Measurements from ENCODE around the gene OBSCN.

The OBSCN gene

GRCh38 chr1:228417061-228417460 is 209.2 kb downstream of the OBSCN start:
- TF ChIP-seq CTCF (conservative IDR thresholded peaks at IDR 0.05) (no peak), ZFX (IDR thresholded peaks at IDR 0.05) (no peak)
- no peak overlapping the region for H3K27ac ChIP-seq

GRCh38 chr1:228417483-228418203 is 209.8 kb downstream of the OBSCN start:
- H3K27ac ChIP-seq, result no peak overlapping the region
- TF ChIP-seq ZFX (IDR thresholded peaks at IDR 0.05), result no peak
- TF ChIP-seq CTCF (conservative IDR thresholded peaks at IDR 0.05), result no peak

- TF ChIP-seq ZFX (IDR thresholded peaks at IDR 0.05) (no peak), CTCF (conservative IDR thresholded peaks at IDR 0.05) (no peak)
- H3K27ac ChIP-seq, result no peak overlapping the region
These were observed 213.4 kb downstream of the OBSCN start for GRCh38 chr1:228420968-228421826.

GRCh38 chr1:228423404-228424053 is 215.7 kb downstream of the OBSCN start:
- TF ChIP-seq CTCF (conservative IDR thresholded peaks at IDR 0.05) (no peak), ZFX (IDR thresholded peaks at IDR 0.05) (no peak)

GRCh38 chr1:228424685-228425660 is 217.1 kb downstream of the OBSCN start:
- no peak for TF ChIP-seq CTCF (conservative IDR thresholded peaks at IDR 0.05)
- TF ChIP-seq ZFX (IDR thresholded peaks at IDR 0.05), result no peak
- no peak overlapping the region for H3K27ac ChIP-seq

More at GRCh38 chr1:228423404-228424053, 215.7 kb downstream of the OBSCN start:
- no peak overlapping the region for H3K27ac ChIP-seq

GRCh38 chr1:228426518-228427175 is 218.8 kb downstream of the OBSCN start:
- no peak for TF ChIP-seq ZFX (IDR thresholded peaks at IDR 0.05)
- TF ChIP-seq CTCF (conservative IDR thresholded peaks at IDR 0.05), result no peak
- no peak overlapping the region for H3K27ac ChIP-seq

Data from C4-2B (cell line).